GM12891 (cell line): ENCODE measurements around the gene NDUFAF7.
"Not testable (repeated sequence)": the region's sequence is repeated elsewhere in the genome, so short reads cannot be mapped to it uniquely, and the experiment has no call there.

Experiments used
- POLR2A ChIP-seq: IDR thresholded peaks from 2 replicates; pipeline ENCODE4 v1.6.1; 2011; ENCODE audit warnings: low read depth, low read length, control low read depth
- POLR2AphosphoS5 ChIP-seq: IDR thresholded peaks from 2 replicates; pipeline ENCODE4 v1.6.1; 2011; ENCODE audit warnings: low read depth, low read length, control low read depth
- TAF1 ChIP-seq: IDR thresholded peaks from 2 replicates; pipeline ENCODE4 v1.6.1; 2011; ENCODE audit warnings: low read depth, low read length, control low read depth

GRCh38 chr2:37195862-37196319 lies 35.6 kb upstream of the NDUFAF7 start:
- not testable (repeated sequence) for TF ChIP-seq POLR2AphosphoS5, POLR2A, TAF1
